ENCODE results near the gene ITGB7. TPM values are rescaled to one million over a fixed set of nuclear protein-coding genes. Genes with fewer than 3 reads are reported as not detected.

The ITGB7 gene
- total RNA-seq, 1 donor: 49.8 TPM

DNA sequence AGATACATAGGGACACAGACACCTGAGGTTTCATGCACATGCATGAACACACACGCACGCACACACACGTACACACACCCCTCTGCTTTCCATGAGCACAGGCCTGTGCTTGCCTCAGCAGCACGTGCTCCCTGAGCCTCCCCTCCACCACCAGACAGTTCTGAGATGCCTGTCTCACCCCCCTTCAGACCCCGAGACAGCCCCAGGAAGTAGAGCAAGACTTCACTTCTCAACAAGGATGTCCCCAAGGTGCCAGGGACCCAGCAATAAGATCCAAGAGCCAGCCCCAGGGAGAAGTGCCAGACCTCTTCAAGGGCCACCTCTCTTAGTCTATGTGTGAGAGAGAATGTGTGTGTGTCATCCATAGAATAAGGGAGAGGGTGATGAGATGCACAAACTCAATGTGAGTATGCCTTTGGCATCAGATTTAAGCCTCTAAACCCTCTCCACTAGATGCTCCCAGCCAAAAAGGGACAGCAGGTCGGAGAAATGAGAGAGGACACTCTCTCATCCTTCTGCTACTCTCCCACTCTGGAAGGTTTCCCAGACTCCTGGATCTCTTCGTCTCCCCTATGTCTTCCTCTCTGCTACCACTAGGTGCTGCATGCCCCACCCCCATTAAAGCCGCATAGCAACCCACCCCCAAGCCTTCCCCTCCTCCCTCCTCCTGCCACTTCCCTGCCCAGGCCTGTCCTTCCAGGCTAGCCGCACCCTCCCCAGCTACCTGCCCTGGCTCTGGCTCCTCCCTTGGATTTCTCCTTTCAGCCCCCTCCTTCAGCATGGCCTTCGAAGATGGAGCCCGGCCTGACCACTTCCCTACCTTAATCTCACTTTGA, 17.2 kb upstream of the ITGB7 start:
- Histone ChIP-seq H3K4me1 (ENCODE audit: insufficient read depth, low read length) (peaks cover 34% of the 10 kb centered on the region), H3K4me3 (ENCODE audit: low read length) (no peak overlapping the region), H3K27me3 (ENCODE audit: insufficient read depth, low read length) (no peaks in the 10 kb centered on the region), H3K9me3 (ENCODE audit: low read depth, low read length) (no peaks in the 10 kb centered on the region)

DNA sequence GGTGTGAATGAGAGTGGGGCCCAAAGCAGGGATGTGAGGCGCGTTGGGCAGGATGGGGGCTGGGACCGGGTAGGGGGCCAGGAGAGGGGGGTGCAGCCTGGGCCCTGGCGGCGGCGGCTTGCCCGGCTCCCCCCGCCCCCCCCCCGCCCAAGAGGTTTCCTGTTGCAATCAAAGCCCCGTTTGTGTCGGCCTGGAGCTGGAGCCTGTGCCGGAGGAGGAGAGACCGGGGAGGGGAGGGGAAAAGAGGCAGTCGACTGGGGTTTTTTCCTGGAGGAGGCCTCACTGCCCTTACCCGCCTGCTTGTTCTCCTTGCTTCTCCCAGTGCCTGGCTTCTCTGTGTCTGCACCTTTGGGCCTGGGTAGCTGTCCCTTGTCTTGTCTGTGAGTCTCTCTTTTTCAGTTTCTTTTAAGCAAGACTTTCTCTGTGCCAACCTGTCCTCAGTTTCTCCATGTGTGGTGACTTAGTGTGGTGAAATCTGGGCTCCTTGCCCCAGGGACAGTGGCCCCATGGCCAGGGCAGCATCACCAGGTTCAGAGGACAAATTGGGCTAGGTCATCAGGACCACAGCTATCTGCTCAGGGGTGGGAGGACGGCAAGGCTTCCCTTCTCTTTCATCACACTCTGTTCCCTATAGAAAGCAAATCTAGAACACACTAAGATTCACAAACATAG, 16.5 kb upstream of the ITGB7 start:
- no peaks in the 10 kb centered on the region for H3K27me3 ChIP-seq (ENCODE audit: insufficient read depth, low read length)
- H3K4me1 ChIP-seq (ENCODE audit: insufficient read depth, low read length): peaks cover 40% of the 10 kb centered on the region
- no peaks in the 10 kb centered on the region for H3K9me3 ChIP-seq (ENCODE audit: low read depth, low read length)
- no peak overlapping the region for H3K4me3 ChIP-seq (ENCODE audit: low read length)

DNA sequence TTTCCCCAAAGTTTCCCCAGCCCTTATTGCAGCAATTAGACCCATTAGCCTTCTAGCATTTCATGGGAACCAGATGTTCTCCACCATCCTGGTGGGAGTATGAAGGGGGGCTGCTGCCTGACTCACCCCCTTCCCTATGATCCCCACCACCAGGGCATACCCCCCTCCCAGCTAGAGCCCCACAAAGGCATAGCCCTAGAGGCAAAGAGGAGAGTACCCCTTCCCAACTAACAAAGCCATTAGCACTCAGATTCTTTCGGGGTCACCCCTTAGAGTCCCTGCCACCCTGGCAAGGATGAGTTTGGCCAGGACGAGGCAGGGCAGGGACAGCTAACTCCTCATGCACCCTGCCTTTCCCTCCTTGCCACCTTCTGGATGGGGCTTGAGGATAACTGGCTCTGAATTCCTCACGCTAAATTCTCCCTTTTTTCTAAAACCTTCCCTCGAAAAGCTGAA, 15.8 kb upstream of the ITGB7 start:
- no peaks in the 10 kb centered on the region for H3K9me3 ChIP-seq (ENCODE audit: low read depth, low read length)
- no peaks in the 10 kb centered on the region for H3K27me3 ChIP-seq (ENCODE audit: insufficient read depth, low read length)
- H3K4me3 ChIP-seq (ENCODE audit: low read length): no peak overlapping the region
- peaks cover 47% of the 10 kb centered on the region for H3K4me1 ChIP-seq (ENCODE audit: insufficient read depth, low read length)

DNA sequence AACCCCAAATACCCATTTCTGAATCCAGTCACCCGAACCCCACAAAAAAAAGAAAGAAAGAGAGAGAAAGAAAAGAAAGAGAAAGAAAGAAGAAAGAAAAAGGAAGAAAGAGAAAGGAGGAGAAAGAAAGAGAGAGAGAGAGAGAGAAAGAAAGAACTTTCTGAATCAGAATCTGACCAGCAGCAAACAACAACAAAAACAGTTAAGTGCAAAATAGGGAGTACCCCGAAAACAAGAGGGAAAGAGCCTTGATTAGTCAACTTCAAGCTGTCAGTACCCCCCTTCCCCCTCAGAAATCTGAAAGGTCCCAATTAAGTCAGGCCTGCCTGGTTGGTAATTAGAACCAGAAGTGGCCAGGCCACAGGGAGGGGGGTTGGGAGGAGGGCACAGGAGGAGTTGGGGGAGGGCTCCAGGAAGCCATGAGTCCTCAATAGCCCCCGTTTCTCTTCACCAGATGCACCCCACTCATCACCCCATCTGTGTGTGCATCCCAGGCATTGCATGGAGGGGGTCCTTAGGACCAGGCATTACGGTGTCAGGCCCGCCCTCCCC, 15.2 kb upstream of the ITGB7 start:
- H3K9me3 ChIP-seq (ENCODE audit: low read depth, low read length): no peaks in the 10 kb centered on the region
- H3K27me3 ChIP-seq (ENCODE audit: insufficient read depth, low read length): no peaks in the 10 kb centered on the region
- H3K4me3 ChIP-seq (ENCODE audit: low read length): no peak overlapping the region
- H3K4me1 ChIP-seq (ENCODE audit: insufficient read depth, low read length): peaks cover 53% of the 10 kb centered on the region

DNA sequence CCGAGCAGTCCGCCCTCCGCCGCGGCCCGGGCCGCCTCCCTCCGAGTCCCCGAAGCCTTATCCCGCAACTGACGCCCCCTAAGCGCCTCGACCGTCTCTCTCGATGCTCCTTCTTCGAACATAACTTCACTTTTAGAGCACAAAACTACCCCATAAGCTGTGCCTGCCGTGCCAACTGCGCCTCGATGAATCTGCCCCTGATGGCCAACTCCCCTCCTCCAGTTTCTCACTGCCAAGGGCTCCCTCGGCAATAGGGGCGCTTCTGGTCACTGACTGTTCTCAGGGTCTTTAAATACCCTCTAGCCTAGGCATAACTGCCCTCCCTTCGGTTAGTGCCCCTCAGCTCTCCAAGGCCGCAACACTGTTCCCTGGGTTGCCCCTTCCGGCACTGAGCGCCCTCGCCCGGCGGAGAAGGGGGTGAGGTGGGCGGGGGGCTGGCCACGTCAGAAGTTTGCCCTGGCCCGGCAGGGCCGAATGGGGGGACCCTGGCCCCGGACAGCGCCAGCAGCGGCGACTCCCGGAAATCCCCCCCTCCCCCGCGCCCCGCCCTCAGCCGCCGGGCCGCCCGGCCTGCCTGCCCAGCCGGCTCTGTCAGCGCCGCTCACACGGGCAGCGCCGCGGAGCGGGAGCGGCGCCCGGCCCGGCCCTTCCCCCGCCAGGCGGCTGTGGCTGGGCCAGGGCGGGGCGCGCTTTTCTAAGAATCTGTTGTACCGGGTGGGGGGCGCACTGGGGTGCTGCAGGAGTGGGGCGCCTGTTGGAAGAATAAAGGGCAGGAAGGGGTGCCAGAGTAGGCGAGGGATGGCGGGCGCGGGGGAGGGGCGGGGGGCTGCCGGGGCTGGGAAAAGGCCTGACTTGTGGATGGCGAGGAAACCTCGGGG, 14.4 kb upstream of the ITGB7 start:
- Histone ChIP-seq H3K27me3 (ENCODE audit: insufficient read depth, low read length) (no peaks in the 10 kb centered on the region), H3K4me1 (ENCODE audit: insufficient read depth, low read length) (peaks cover 61% of the 10 kb centered on the region), H3K9me3 (ENCODE audit: low read depth, low read length) (no peaks in the 10 kb centered on the region), H3K4me3 (ENCODE audit: low read length) (peak overlapping the region; percentile 75)

DNA sequence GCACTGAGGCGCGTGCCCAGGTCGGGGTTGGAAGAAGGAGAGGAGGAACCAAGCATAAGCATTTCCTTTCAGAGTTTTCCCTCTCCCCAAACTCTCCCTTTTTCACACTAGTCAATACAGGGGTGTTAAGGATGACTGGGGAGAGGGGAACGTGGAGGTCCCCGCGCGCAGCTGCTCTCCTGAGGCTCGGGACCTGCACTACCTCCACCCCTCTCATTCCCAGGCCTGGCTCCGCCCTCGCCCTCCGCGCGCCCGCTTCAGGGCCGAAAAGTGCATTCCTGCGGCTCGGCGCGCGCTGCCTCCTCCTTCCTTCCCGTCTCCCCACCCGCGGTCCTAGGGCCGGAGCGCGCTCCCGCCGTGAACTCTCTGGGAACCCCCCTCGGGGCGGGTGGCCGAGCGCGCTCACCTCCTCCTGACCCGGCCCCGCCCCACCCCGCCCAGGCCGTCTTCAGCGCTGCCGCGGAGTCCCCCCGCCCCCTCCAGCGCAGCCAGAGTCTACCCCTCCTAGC, 13.7 kb upstream of the ITGB7 start:
- Histone ChIP-seq H3K27me3 (ENCODE audit: insufficient read depth, low read length) (no peaks in the 10 kb centered on the region), H3K4me3 (ENCODE audit: low read length) (peak overlapping the region; percentile 75), H3K4me1 (ENCODE audit: insufficient read depth, low read length) (peaks cover 68% of the 10 kb centered on the region)

DNA sequence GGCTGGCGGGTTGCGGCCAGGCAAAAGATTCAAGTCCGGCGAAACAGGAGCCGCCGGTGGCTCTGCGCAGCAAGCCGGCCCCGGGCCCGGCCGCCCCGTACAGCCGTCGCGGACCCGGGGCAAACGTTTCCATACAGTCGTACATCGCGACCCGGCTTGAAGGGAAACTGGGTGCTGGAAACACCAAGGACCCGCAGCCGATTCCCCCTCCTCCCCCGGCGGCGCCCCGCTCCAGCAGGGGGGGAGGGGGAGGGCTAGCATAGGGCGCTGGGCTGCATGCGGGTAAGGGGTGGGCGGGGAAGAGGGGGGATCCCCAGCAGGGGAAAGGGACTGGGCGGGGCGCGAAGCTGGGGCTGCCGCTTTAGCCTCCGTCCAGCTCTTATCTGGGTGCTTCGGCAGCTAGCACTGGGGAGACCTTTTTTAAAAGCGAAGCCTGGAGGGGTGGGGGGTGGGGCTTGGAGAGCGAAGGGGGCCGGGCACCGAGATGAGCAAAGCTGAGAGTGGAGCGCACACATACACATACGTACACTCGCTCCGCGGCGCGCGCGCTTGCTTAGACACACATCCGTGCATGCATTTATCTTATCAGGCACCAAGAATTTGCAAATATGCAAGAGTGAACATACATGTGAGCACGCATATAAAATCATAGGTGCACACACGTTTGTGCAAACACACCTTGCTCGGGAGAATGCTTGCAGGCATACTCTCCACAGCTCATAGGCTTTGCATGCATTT, 13.1 kb upstream of the ITGB7 start:
- H3K9me3 ChIP-seq (ENCODE audit: low read depth, low read length): no peaks in the 10 kb centered on the region
- H3K4me3 ChIP-seq (ENCODE audit: low read length): peak overlapping the region; percentile 75
- peaks cover 71% of the 10 kb centered on the region for H3K4me1 ChIP-seq (ENCODE audit: insufficient read depth, low read length)
- no peaks in the 10 kb centered on the region for H3K27me3 ChIP-seq (ENCODE audit: insufficient read depth, low read length)

More for the DNA sequence above, 13.7 kb upstream of the ITGB7 start:
- no peaks in the 10 kb centered on the region for H3K9me3 ChIP-seq (ENCODE audit: low read depth, low read length)

DNA sequence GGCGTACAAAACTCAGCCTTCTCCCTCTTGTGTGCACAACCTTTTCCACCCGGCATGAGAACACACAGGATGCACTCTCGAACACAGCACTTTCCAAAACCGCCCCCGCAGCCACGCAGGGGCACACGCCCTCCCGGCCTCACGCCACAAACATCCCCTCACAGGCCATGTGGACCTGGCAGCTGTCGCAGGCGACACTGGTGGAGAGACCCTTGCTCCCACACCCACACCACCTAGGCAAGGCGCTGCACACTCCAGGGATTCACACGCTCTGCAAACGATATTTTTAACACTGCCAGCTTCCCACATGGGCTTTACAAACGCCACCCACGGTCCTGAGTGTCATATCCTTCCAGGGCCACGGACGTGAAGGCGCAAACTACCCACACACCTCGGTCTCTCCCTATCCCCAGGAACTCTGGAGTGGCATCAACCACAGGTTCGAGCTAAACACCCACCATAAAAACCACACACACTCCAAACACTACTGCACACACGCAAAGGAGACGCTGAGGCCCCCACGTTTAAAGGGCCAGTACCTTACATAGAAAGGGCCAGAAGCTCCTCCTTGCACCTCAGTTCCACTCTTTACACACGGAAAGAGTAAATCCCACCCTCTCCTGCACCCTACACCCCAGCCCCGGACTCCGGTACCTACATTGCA, 12.4 kb upstream of the ITGB7 start:
- H3K4me1 ChIP-seq (ENCODE audit: insufficient read depth, low read length): peaks cover 67% of the 10 kb centered on the region
- H3K4me3 ChIP-seq (ENCODE audit: low read length): peak overlapping the region; percentile 75
- H3K9me3 ChIP-seq (ENCODE audit: low read depth, low read length): no peaks in the 10 kb centered on the region
- H3K27me3 ChIP-seq (ENCODE audit: insufficient read depth, low read length): no peaks in the 10 kb centered on the region

DNA sequence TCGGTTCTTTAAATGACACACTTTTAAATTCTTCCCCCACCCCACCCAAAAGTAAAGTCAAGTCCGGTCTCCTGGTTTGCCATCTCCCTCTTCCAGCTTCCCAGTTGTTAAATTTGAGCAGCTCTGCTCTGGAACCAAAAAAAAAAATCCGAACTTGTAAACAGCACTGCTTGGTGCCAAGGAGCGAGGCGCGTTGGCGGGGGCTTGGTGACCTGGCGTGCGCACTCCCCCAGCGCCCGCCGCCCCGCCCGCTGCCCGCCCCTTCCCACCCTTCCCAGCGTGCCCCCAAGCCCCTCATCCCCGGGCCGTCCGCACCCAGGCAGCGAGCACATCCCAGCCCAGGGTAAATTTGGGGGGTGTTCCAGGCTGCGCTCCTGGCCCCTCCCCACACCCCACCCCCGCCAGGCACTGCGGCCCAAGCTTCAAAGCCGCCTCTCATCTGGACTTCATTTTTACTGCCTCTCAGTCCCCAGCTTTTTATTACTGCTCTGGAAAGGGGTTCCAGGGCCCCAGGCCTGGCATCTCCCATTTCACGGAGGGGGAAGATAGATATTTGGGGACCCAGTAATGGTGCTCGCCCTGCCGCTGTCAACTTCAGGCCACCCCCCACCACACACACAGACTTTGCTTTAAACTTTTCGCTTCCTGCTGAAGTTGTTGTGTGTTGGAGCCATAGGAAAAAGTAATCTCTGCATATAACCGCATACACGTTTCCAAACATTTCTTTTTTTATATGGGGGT, 11.7 kb upstream of the ITGB7 start:
- Histone ChIP-seq H3K9me3 (ENCODE audit: low read depth, low read length) (no peaks in the 10 kb centered on the region), H3K4me3 (ENCODE audit: low read length) (peak overlapping the region; percentile 75), H3K27me3 (ENCODE audit: insufficient read depth, low read length) (no peaks in the 10 kb centered on the region), H3K4me1 (ENCODE audit: insufficient read depth, low read length) (peaks cover 60% of the 10 kb centered on the region)

DNA sequence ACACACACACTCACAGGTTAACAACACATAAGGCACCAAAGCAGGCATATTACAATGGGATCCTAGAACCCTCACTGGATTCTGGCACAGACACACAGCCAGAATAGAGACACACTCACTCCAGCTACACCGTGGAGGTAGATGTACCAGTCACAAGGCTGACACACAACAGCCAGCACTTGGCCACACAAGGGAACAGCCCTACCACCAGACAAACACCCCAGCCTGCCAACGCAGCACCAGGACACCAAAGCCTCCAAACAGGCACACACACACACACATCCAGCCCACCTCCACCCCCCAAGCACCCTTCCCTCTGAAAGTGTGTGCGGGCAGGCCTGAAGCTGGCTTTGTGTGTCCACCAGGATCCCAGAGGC, 10.9 kb upstream of the ITGB7 start:
- Histone ChIP-seq H3K4me1 (ENCODE audit: insufficient read depth, low read length) (peaks cover 61% of the 10 kb centered on the region), H3K4me3 (ENCODE audit: low read length) (no peak overlapping the region), H3K27me3 (ENCODE audit: insufficient read depth, low read length) (no peaks in the 10 kb centered on the region), H3K9me3 (ENCODE audit: low read depth, low read length) (no peaks in the 10 kb centered on the region)

DNA sequence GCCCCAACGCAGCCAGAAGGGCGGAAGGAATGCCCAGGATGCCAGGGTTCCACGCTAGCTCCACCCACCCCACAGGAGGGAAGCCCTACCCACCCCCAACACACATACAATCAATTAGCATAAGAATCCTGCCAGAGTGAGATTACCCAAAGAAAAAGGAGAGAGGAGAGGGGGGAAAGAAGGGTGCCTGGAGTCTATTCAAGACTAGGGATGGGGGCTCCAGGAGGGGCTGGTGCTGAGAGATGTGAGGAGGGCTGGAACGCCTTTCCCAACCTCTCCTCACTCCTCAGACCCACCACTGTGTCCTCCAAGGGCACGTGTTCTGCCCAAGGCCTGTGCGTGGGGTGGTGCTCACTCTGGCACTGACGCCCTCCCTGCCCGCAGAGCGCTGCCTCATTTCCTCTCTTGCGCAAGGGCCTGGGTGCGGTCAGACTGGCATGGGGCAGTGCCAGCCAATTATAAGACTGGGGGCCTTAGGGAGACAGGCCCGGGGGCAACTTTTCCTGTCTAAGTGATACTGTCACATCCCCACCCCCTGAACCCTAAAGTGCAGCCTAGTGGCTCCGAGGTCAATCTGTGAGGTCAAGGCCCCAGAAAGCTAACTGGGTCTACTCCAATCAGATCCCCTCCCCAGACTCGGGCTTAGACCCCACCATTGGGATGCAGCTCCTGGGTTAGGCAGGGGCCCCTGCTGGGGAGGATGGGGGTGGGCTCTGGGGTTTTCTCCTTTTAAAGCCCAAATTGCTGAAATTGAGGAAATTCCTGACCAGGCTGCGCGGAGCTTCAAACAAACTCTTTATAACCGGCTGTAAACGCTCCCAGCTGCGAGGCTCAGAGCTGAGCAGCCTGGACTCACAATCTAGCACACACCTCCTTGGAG, 10.2 kb upstream of the ITGB7 start:
- no peaks in the 10 kb centered on the region for H3K27me3 ChIP-seq (ENCODE audit: insufficient read depth, low read length)
- H3K4me1 ChIP-seq (ENCODE audit: insufficient read depth, low read length): peaks cover 54% of the 10 kb centered on the region
- no peaks in the 10 kb centered on the region for H3K9me3 ChIP-seq (ENCODE audit: low read depth, low read length)
- H3K4me3 ChIP-seq (ENCODE audit: low read length): no peak overlapping the region

DNA sequence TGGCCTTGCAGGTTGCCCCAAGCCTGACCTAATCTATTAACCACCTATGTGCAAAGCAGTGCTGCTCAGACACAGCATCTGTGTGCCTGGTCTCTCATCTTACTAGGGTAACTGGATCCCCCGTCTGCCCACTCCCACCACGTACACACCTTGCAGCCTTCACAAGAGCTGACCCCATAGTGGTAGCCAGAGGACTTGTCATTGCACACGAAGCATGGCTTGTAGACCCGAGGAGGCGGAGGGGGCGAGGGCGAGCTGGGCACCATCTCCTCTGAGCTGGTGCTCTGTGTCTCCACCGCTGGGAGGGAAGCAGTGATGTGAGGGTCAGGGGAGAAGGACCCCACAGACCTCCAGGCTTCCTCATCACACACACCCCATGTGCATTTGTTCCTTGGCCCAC, 8.4 kb upstream of the ITGB7 start:
- no peaks in the 10 kb centered on the region for H3K9me3 ChIP-seq (ENCODE audit: low read depth, low read length)
- peaks cover 51% of the 10 kb centered on the region for H3K4me1 ChIP-seq (ENCODE audit: insufficient read depth, low read length)
- no peak overlapping the region for H3K4me3 ChIP-seq (ENCODE audit: low read length)
- H3K27me3 ChIP-seq (ENCODE audit: insufficient read depth, low read length): no peaks in the 10 kb centered on the region

All from mononuclear cell (primary cell).